GM18499 (cell line): ENCODE measurements around the gene CELF2.

ENCODE experiments used
- ATAC-seq: cut with Tn5 transposase; IDR thresholded peaks from one replicate; pipeline ENCODE4 v1.9.1; 2021; ENCODE audit warnings: moderate number of reproducible peaks; ENCODE audit not compliant: insufficient read depth, unreplicated experiment

CELF2 gene

DNA sequence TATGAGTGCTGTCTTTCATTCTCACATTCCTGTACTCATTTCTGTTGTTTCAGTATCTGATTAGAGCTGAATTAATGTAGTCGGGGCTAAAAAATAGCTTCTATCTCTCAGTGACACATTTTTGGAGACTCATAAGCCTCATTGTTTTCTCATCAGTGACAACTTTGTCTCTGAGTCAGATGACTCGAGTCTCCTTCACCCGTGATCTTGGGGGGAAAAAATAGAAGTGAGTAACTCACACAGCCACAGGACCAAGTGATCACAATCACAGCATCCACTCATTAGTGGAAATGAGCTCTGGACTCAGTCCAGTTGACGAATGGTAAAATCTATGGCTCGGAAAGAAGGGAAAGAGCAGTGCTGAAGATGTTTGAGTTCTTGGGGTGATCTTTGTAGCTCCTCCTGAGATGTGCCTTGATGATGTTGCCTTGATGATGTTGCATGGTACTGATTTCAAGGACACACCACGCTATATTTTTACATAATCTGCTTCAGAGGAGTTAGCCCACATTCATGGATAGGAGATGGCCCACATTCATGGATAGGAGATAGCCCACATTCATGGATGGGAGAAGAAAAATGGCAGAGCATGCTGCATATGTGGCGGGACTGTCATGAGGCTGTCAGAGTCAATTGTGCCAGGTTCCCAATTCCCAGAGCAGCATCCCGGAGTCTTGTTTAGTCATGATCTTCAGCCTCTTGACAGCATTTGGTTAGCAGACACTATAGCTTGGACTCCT lies 214.7 kb downstream of the CELF2 start:
- no peak for ATAC-seq

DNA sequence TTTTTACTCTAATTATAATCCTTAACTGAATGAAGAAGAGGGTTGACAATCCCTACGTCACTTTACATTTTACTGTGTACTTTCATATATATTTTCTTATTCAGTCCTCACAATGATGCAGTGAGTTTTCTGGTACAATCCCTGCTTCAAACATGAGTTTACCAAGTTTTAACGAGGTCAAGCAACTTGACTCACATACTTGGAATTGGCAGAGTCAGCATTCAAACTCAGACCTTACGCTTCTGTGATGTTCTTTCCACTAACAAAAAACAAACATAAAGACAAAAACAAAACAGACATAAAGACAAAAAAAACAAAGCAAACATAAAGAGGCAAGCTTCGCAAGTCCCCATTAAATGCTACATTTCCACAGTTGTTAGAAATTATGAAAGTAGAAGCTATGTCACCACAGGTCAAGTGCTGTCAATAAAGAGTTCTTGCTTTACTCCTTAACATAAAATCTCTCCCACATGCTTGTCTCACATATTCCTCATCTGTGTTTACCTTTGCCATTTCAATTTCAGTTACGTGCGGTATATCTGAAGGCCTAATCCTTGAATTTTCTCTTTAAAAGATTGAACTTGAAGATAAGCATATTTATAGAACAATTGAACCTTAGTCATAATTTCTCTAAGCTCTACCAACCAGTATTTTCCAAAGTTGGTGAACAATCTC lies 217.3 kb downstream of the CELF2 start:
- no peak for ATAC-seq

DNA sequence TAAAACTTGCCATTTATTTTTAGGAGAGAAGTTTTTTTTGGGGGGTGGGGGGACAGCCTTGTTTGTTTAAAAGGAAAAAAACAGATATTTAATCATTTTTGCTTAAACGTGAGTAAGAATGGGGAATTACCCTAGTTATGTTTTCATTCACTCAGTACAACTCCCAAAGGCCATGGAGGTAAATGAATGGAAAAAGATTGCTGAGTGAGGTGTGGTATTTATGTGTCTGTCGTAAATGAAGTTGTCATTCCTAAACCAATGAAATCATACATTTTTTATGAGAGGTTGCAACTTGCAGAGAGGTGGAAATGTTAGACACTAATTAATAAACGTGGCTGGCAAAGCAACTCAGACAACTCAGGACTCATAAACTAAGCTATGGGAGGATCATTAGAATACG lies 218.1 kb downstream of the CELF2 start:
- ATAC-seq: no peak

DNA sequence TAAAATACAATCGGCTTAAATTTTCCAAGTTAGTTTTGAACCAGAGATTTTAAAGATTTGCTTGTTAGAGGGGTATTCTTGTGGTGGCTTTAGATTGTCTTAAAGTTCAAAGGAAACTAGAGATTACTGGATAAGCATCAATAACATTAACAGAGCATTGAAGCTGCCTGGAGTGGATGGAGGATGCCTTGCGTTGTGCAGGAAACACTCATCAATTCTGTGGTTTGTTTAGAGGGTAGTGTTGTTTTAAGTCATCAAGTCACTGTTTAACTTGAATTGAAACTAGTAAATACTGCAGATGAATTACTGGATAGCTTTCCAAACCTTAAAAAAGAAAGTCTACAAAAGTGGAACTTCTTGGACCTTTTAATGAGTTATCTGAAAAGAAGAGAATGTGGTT lies 218.6 kb downstream of the CELF2 start:
- peak; percentile 64 for ATAC-seq

DNA sequence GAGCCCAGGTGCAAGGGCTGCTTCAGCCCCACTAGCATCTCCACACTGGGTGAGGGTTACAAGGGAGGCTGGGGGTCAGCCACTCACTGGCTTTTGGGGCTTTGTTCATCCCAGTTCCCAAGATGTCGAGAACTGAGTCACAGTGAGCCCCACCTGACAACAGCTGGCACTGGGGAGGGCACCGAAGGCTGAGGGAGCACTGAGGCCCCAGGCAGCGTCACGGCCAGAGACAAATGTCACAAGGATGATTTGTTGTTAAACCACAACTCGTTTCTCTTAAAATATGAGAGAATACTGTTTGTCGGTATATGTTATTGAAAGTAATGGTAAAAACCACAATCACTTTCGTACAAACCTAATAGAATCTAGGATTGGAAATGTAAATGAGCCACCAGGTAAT lies 219.9 kb downstream of the CELF2 start:
- peak; percentile 34 for ATAC-seq

DNA sequence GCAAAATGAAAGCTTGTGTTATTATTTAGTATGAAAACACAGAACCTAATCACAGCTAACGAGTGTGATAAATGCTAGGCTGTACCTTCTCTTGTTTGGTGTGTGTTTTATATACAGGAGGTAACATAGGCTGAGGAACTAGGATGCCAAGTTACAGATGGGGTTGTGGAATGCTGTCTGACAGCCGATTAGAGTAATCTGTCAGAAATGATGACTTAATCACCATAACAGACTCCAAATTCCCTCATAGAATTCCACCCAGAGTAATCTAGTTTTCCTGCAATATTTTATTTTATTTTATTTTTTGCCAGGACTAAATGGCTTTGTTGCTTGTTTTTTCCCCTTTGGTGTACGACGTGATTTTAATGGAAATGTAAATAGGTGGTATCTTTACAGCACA lies 221.2 kb downstream of the CELF2 start:
- no peak for ATAC-seq

DNA sequence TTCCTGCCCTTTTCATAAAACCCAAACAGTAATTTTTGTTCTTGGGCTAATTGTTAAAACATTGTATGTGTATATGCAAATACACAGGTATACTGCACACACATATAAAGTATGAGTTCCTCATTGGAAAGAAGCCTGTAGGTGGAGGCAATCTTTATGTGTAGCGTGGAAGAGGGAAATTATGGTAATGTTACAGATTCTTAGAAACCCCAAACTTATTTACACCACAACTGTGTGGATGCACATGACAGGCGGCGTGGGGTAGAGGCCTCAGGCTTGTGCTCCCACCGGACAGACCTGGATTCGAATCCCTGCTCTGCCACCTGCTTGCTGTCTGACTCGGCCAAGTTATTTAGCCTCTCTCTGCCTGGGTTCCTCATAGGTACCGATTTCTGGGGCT lies 223.0 kb downstream of the CELF2 start:
- no peak for ATAC-seq

DNA sequence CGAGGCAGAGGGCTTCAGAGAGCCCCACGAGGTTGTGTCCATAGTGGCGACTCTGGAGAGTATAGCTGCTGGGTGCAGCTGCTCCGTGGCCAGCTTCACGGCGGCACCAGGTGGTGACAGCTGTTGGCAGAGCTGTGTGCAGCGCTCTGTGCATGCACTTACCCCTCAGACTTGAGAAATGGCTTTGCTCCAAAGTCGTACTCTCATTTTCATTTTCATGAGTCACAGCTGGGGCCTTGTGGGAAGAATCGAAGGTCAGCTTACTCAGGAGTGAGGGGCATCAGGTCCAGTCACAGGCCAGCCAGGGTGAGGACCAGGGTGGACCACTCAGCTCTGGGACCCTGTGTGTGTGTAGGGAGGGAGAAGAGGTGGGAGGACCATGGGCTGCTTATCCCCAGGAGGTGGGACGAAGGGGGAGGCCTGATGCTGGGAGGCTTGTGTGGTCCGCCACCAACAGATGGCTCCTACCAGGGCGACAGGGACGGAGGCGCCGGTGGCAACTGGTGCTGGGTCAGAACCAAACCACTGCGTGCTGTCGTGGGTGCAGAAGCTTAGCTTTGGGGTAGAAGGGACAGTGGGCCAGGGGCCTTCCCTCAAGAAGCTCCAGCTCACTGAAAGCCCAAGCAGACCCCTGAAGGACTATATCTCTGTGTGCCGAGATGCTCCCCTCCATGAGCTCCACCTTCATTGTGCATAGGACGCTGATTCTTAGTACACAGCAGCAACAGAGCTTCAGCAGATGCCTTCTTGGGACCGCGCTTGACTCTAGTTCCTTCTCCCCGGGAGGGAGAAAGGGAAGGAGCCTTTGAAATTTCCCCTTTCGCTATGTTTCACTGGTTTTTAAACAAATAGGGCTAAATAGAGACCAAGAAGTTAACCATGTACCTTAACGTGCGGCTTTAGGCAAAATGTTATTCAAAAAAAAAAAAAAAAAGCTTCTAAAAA lies 225.0 kb downstream of the CELF2 start:
- ATAC-seq: peak; percentile 36

DNA sequence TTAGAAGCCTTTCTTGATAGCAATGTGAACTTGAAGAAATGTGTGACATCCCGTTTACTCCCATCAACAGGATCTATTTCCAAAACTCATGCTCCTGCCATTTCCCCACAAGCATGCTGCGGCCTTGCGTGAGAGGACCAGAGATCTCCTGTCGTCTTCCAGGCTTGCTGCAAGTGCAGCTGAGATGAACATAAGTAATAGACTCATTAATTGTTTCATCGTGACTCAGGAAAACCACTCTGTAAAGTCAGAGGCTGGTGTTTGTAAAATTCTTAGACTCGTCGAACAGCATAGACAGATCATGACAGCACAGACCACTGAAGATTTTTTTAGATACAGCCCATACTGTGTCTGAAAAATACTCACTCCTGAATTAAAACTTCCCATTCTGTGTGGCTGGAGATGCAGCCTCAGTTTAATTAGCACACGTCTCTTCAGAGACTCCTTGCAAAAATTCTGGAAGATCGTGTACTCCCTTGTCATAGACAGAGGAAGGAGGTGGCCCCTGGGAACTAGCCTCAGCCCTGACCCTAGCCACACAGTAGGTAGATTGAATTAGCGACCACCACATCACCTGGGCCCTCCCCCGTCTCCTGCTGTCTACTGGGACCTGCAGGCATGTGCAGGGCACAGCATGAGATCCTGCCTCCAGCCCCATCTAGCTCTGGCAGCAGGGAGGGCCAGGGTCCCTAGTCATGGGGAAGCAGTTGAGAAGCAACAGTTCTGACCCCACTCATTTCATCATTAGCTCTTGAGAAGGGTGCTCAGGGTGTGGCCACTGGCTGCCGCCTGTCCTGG lies 226.0 kb downstream of the CELF2 start:
- peak; percentile 13 for ATAC-seq

DNA sequence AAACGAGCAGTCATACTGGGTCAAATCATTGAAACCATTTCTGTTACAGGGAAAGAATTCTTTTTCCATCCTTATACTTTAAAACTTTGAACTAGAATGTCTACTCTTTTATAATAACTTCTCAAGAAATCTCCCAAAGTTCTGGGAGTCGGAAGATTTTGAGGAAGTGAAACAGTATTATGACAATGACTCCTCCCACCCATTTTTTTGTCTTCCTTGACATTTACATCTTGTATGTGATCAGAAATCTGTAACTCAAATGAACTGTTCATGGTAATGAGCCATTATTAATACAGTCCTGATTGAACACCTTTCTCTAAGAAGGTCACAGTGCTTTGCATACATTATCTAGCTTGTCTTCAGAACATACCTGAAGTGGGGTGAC lies 227.4 kb downstream of the CELF2 start:
- ATAC-seq: no peak

DNA sequence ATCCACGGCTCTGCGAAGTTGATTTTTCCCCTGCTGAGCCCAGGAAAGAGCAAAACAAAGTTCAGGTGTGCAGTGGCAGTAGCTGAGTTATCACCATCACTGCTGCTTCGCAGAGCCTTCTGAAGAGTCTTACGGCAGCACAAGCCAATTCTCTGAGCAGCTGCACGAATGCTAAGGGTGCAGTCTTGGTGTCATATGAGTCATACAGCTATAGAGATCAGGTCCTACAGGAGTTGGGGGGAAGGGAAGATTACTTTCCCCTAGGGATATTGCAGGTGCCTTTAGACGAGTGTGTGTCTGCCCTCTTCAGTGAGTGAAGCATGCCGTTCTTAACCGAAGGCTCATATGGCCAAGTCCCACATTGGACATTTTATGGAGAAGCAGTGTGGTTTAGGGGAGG lies 227.8 kb downstream of the CELF2 start:
- peak; percentile 43 for ATAC-seq

DNA sequence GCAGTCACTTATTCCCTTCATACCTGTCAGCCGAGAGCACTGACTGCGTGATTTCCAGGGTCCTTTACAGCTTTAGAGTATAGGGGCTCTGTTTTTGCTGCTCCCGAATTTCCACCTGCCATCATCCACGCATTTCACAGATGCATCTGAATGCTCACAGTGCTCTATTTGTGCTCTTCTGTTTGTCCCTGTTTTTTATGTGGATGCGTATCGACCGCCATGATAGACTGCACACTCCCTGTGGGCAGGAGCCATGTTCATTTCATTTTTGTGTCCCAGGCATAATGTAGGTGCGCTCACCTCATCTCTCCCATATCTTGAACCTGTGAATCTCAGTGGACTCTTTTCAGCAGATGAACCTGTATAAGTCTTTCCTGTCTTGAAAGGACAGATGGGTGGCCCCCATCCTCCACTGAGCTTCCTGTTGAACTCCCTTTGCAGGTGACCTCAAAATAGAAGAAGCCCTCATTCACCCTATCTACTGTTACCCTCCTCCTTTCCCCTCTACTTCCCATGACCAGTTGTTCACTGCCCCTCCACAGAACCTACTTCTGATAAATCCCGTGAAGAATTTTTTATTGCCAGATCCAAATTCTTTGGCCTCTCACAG lies 228.4 kb downstream of the CELF2 start:
- no peak for ATAC-seq

DNA sequence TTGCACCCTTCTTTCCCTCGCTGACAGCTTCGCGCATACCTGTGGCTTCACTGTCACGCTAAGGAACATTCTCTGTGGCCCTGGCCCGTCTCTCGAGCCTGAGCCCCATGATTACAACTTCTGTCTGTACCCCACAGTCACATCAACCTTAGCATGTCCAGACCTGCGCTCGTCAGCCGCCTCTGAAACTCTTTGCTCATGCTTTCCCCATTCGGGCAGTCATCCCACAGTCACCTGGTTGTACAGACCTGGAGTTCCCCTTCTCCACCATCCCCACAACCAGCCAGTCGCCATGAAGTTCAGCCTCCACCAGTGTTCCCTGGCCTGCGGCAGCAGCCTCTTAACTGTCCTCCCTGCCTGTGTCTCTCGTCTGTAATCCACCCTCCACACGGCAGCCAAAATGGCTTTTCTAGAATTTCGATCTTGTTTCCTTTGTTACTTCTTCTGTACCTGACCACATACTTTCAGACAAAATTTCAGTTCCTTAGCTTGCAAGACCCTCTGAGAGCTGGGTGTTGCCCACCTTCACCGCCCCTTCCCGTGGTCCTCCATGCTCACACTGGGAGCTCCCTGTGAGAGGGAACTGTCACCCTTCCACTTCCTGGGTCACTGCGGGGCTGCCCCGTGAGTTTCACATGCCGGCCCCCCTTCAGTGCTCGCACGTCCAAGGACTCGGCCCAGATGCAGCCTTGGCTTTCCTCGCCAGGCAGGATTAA lies 229.2 kb downstream of the CELF2 start:
- no peak for ATAC-seq

DNA sequence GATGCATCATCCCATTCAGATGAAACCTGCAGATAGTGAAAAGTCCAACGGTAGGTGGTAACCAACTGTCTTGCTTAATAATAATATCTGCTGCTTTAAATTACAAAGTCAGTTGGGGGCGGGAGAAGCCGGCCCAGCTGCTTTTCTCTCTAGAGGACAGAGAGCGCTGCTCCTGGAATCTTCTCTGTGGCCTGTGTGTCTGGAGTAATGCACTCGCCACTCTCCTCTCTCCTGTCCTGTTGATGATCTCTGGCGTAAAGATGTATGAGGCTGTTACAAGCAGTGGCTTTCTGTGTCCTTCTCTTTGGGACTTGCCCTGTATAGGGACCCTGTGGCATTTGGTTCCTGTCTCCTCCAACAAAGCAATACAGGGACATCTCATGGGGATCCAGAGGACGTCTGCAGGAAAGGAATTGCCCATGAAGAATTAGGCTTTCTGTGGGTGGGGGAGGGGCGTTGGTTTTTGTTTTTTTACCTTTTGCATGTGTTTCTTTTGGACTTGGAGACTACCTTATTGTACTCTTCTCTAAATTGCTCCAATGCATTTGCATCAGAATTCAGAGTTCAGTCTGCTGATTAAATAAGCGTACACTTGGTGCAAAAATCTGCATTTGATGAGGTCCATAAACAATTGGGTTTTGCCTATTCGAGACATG lies 231.6 kb downstream of the CELF2 start:
- ATAC-seq: no peak

DNA sequence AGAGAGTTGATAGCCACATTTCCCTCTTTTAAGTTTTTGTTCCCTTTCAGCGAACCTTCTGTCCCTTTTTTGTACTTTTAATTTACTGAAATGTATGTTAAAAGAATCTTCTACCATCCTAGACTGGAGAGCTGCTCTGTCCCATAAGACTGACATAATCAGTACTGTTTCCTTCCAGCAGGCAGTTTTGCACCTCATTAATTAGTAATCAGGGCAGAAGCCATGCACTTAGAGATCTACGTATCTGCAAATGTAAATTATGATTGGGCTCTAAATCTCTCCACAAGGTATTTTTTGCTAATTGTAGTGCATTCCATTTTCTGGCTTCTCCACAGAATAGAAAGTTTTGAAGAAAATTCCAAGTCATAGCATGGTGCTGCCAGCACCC lies 232.1 kb downstream of the CELF2 start:
- ATAC-seq: no peak

DNA sequence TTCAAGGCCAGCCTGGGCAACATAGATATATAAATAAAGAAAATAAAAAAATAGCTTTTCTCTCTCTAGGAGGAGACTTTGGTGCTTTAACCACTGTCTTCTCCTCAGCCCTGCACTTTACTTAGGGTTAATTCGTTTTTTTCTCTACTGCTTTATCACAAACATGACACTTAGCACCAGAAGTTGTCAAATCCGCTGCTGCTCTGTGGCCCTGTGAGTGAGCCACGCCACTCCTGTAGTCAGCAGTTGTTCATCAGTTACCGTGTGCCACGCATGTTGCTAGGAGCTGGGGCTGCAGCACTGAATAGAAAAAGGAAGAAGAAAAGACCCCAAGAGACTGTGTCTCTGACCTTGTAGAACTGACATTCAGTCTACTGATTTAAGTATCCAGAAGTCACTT lies 232.6 kb downstream of the CELF2 start:
- no peak for ATAC-seq

DNA sequence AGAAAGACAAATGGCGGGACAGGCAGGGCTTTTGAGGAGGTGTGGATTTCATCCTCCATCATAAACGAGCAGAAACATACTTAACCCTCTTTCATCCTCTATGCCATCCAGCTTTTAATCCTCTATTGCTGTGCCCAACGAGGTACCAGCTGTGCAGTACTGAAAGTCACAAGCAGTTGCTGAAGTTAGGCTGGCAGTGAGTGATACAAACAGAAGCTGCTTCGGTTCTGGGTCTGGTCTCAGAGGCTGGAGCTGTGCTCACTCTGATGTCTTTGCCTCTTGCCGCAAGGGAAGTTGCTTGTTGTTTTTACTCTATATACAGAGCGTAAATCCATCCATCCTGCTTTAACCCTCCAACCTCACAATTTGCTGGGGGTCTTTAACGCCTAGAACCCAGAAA lies 235.2 kb downstream of the CELF2 start:
- ATAC-seq: no peak

DNA sequence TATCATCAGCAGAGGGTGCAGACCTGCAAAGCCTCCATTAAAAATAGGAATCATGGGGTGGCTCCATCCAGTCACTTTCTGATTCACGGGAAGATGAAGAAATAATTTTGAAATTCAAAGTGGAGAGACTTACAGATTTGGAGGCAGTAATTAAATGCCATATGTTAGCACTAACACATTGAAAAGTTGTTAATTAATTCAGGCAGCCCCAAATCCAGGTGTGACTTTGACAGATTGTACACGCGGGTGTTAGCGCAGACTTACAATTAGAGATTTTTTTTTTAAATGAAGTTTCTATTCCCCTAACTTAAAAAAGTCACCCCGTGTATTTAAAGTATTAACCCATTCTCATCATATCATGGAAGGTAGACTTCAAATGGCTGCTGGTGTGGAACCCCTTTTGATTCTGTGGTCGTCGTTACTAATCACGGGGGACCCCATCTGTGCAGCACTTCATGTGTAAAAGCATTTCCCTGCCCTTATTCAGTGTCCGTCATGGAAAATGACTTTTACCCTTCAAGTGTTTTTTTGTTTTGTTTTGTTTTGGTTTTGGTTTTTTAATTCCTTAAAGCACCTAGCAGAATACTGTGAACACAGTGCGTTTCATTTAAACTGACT lies 235.8 kb downstream of the CELF2 start:
- no peak for ATAC-seq
